22Rv1 (cell line): ENCODE data around the gene EHMT2.
A peak's percentile ranks its signal among the peaks of the same experiment; 100 is the strongest.

ENCODE experiments used
- H3K27ac ChIP-seq: fragments of 450-650 bp; 2 replicates; pipeline ENCODE4 v1.5.1; 2017
- ZFX ChIP-seq: fragments of 450-650 bp; IDR thresholded peaks from 2 replicates; pipeline ENCODE4 v1.6.1; 2017; ENCODE audit warnings: antibody characterized with exemption, borderline replicate concordance
- TF ChIP-seq, protein P1 (sequence below): fragments of 450-650 bp; IDR thresholded peaks from 2 replicates; pipeline ENCODE4 v1.5.1; 2017; ENCODE audit warnings: mild to moderate bottlenecking

The EHMT2 gene

DNA sequence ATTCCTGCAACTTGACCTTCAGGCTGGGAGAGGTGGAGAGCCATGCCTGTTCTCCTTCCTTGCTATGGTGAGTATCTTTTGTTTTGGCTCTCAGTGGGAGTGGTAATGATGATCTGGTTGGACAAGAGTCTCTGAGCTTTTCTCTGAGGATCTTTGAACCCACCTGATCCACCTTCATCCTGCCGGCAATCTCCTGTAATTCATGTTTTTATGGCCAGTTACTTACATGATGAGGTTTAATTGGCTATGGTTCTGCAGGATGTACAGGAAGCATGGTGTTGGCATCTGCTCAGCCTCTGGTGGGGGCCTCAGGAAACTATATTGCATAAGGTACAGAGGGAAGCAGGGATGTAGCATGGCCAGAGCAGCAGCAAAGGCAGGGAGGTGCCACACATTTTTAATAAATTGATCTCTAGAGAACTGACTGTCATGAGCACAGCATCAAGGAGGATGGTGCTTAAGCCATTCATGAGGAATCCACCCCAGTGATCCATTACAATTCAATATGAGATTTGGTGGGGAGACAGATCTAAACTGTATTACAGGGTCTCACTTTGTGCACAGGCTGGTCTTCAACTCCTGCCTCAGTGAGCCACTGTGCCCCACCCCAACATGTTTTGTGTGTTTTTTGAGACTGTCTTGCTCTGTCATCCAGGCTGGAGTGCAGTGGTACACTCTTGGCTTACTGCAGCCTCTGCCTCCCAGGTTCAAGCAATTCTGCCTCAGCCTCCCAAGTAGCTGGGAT is 60.0 kb downstream of the EHMT2 start:
- peak overlapping the region; percentile 95 for H3K27ac ChIP-seq

DNA sequence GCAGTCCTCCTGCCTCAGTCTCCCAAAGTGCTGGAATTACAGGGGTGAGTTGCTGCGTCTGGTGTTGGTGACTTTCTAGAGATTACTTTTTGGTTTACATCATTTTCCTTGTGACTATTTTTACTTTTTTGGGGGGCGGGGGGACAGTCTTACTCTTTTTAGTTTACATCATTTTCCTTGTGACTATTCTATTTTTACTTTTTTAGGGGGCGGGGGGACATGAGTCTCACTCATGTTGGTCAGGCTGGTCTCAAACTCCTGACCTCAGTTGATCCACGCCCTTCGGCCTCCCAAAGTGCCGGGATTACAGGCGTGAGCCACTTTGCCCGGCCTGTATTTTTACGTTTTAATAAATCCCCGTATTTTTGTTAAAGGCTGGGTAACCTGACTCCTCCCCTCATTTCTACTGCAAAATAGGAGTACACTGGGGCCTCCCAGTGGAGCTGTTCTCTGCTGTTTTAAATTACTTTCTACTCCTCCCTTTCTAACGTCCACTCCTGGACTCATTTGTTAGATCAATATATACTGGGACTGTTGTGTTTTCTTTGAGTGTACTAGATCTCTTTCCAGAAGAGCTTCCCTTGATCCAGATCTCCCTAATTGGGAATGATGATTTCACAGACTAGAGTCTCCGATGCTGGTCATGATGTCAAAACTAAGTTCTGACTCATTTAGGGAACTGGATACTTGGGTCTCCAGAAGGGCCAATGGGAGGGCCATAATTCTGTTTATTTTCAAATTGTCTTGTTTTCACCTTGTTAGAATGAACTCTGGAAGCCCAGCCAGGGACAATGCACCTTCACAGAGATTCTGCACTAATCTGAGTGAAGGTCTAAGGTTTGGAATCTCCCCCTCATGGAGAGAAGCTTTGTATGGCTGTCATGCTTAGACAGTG is 60.8 kb downstream of the EHMT2 start:
- TF ChIP-seq, protein P1, sequence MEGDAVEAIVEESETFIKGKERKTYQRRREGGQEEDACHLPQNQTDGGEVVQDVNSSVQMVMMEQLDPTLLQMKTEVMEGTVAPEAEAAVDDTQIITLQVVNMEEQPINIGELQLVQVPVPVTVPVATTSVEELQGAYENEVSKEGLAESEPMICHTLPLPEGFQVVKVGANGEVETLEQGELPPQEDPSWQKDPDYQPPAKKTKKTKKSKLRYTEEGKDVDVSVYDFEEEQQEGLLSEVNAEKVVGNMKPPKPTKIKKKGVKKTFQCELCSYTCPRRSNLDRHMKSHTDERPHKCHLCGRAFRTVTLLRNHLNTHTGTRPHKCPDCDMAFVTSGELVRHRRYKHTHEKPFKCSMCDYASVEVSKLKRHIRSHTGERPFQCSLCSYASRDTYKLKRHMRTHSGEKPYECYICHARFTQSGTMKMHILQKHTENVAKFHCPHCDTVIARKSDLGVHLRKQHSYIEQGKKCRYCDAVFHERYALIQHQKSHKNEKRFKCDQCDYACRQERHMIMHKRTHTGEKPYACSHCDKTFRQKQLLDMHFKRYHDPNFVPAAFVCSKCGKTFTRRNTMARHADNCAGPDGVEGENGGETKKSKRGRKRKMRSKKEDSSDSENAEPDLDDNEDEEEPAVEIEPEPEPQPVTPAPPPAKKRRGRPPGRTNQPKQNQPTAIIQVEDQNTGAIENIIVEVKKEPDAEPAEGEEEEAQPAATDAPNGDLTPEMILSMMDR = no peak
- TF ChIP-seq ZFX = no peak
- H3K27ac ChIP-seq = peak overlapping the region; percentile 95

More for the DNA sequence above, 60.0 kb downstream of the EHMT2 start:
- TF ChIP-seq, protein P1 = no peak
- no peak for TF ChIP-seq ZFX

DNA sequence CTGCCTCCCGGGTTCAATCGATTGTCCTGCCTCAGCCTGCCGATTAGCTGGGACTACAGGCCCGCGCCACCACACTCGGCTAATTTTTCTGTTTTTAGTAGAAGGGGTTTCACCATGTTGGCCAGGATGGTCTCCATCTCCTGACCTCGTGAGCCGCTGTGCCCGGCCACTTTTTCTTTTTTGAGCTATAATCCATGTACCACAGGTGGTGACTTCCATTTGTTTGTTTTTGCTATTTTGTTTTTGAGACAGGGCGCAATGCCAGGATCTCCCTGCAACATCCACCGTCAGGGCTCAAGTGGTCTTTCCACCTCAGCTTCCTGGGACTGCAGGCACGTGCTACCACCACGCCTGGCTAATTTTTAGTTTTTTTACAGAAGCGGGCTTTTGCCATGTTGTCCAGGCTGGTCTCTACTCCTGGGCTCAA is 61.4 kb downstream of the EHMT2 start:
- no peak for TF ChIP-seq ZFX
- TF ChIP-seq, protein P1 = no peak
- H3K27ac ChIP-seq = peak overlapping the region; percentile 95

DNA sequence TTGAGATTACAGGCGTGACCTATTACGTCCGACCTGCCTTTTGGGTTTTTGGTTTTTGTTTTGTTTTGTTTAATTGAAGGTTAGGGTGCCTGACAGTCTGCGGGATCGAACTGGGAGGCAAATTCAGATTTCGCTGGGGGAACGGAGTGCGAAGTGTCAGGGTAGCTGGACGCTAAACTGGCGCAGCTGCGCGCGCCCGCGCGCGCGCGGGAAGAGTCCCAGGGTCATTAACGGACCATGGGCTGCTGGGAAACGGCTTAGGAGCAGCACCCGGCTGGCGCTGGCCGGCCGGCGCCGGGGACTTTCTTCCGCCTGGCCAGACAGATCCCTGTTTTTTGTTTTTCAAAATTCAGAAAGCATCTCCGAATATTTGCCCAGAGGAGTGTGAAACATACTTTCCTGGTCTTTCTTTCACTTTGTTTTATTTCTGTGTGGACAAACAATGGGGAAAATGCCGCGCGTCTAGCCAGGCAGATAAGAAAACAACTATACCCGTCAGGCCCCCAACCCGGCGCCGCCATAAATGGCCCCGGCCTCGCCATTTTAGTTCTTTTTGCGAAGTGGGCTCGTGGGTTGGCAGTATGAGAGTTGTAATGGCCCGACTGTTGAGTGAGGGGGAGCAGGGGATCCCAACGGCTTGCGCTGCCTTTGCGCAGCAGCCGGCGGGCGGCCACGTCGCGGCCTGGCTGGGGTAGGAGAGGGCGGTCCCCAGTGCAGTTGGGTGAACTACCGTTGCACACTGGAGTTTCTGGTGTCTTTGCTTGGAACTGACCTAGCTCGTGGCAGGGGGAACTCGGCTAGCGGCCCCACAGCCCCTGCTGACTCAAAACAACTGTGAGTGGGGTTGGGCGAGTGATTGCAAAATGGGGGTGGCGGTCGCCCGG is 62.9 kb downstream of the EHMT2 start:
- peak overlapping the region; percentile 95 for H3K27ac ChIP-seq
- TF ChIP-seq, protein P1 = no peak
- TF ChIP-seq ZFX = no peak

DNA sequence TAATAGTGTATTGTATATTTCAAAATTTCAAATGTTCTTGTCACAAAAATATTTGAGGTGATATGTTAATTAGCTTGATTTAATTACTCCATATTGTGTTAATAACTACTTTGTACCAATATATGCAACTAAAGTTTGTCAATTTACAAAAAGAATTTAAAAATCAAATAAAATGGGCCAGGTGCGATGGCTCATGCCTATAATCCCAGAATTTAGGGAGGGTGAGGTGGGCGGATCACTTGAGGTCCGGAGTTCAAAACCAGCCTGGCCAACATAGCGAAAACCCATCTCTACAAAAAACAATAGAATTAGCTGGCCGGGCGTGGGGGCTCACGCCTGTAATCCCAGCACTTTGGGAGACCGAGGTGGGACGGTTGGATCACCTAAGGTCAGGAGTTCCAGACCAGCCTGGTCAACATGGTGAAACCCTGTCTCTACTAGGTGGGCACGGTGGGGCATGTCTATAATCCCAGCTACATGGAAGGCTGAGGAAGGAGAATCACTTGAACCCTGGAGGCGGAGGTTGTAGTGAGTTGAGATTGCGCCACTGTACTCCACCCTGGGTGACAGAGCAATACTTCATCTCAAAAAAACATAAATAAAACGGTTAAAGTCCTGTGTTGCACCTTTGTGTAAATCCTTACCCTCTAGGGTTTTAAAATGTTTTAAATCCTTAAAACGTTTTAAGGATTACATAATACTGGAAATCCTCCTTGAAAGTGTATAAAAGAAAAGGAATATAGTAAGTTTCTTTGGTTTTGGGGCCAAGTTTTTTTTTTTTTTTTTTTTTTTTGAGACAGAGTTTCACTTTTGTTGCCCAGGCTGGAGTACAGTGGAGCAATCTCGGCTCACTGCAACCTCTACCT is 65.9 kb downstream of the EHMT2 start:
- peak overlapping the region; percentile 18 for H3K27ac ChIP-seq
- TF ChIP-seq, protein P1 = no peak
- TF ChIP-seq ZFX = no peak

DNA sequence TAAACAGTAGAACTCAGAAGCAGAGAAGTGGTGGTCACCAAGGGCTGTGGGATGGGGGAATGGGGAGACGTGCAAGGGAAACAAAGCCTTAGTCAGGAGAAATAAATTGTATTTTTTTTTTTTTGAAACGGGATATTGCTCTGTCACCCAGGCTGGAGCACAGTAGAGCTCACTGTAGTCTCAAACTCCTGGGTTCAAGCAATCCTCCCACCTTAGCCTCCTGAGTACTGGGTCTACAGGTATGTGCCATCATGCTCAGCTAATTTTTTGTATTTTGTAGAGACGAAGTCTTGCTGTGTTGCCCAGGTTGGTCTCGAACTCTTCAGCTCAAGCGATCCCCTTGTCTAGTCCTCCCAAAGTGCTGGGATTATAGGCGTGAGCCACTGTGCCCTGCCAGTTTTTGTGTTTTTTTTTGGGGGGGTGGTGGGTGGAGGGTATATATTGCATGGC is 66.6 kb downstream of the EHMT2 start:
- TF ChIP-seq, protein P1 = no peak
- TF ChIP-seq ZFX = no peak
- peak overlapping the region; percentile 18 for H3K27ac ChIP-seq
